NCI-H1105 (cell line): Measurements from ENCODE around the gene C5orf58.

Experiments used
- DNase-seq: peaks from one replicate; lab custom pipeline; 2025; lab: John Stamatoyannopoulos, UW

Gene C5orf58

GRCh38 chr5:170256571-170256970 lies 23.8 kb downstream of the C5orf58 start:
- no peak for DNase-seq

GRCh38 chr5:170257370-170257769 lies 24.6 kb downstream of the C5orf58 start:
- DNase-seq = no peak

- no peak for DNase-seq
Measured at GRCh38 chr5:170261528-170262043, 28.8 kb downstream of the C5orf58 start.

GRCh38 chr5:170262061-170263045 lies 29.6 kb downstream of the C5orf58 start:
- no peak for DNase-seq

- no peak for DNase-seq
Measured at GRCh38 chr5:170263906-170264305, 31.1 kb downstream of the C5orf58 start.

GRCh38 chr5:170265522-170265921 lies 32.7 kb downstream of the C5orf58 start:
- DNase-seq = no peak

GRCh38 chr5:170266570-170267381 lies 34.0 kb downstream of the C5orf58 start:
- no peak for DNase-seq

- DNase-seq = peak; percentile 10
Measured at GRCh38 chr5:170267431-170268152, 34.8 kb downstream of the C5orf58 start.

- no peak for DNase-seq
Measured at GRCh38 chr5:170268153-170268689, 35.4 kb downstream of the C5orf58 start.

GRCh38 chr5:170268884-170269283 lies 36.1 kb downstream of the C5orf58 start:
- no peak for DNase-seq

- no peak for DNase-seq
Measured at GRCh38 chr5:170269579-170269978, 36.8 kb downstream of the C5orf58 start.

GRCh38 chr5:170270293-170271069 lies 37.7 kb downstream of the C5orf58 start:
- DNase-seq = no peak

- DNase-seq = peak; percentile 63
Measured at GRCh38 chr5:170273968-170274710, 41.4 kb downstream of the C5orf58 start.

GRCh38 chr5:170275376-170275994 lies 42.7 kb downstream of the C5orf58 start:
- DNase-seq = no peak

- DNase-seq = no peak
Measured at GRCh38 chr5:170276140-170276539, 43.4 kb downstream of the C5orf58 start.

GRCh38 chr5:170277867-170278281 lies 45.1 kb downstream of the C5orf58 start:
- DNase-seq = no peak

- no peak for DNase-seq
Measured at GRCh38 chr5:170278611-170279458, 46.0 kb downstream of the C5orf58 start.

- DNase-seq = no peak
Measured at GRCh38 chr5:170279459-170279817, 46.7 kb downstream of the C5orf58 start.

GRCh38 chr5:170280011-170280493 lies 47.3 kb downstream of the C5orf58 start:
- no peak for DNase-seq
